Measurements from ENCODE around the gene CENPE.

DNA sequence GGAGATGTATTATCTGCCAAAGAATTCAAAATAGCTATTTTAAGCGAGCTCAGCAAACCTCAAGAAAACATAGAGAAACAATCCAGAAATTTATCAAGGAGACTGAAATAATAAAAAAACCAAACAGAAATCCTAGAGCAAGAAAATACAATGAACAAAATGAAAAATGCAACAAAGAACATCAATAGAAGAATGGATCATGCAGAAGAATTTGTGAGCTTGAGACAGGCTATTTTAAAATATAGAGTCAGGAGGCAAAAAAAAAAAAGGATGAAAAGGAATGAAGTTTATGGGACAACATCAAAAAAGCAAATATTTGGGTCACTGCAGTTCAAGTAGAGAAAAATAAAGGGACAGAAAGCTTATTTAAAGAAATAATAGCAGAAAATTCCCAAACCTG, 29.1 kb downstream of the CENPE start:
- TF ChIP-seq EZH2 (IDR thresholded peaks at IDR 0.05), result no peak
- TF ChIP-seq FOXP2 (optimal IDR thresholded peaks at IDR 0.05; ENCODE audit: control extremely low read depth, extremely low read length, insufficient read depth), result no peak
- TF ChIP-seq POLR2AphosphoS5 (IDR thresholded peaks at IDR 0.05; ENCODE audit: borderline replicate concordance, low read depth, low read length), result no peak

All from SK-N-MC (cell line).